ENCODE results near the gene KDELR1. TPM values are rescaled to one million over a fixed set of nuclear protein-coding genes. Genes with fewer than 3 reads are reported as not detected.

KDELR1 gene
- total and polyA plus RNA-seq, 2 of the 13 experiments (the other 11 are each of a cell fraction or from before 2014, with no cell fraction given) = 134 to 185 TPM

- TF ChIP-seq ZNF318 (CRISPR knock-in tag; IDR thresholded peaks at IDR 0.05) (no peak), RBFOX2 (IDR thresholded peaks at IDR 0.05; ENCODE audit: low read depth, low read length) (0 out of 2 replicates have a peak, but pooled peaks have one; percentile 32), ZNF451 (CRISPR knock-in tag; IDR thresholded peaks at IDR 0.05) (no peak), SKI (IDR thresholded peaks at IDR 0.05; ENCODE audit: partially characterized antibody) (peak; percentile 59), ZNF207 (IDR thresholded peaks at IDR 0.05; ENCODE audit: borderline replicate concordance) (no peak), HOMEZ (CRISPR knock-in tag; IDR thresholded peaks at IDR 0.05; ENCODE audit: low read depth) (peak; percentile 68), NFKB2 (CRISPR knock-in tag; IDR thresholded peaks at IDR 0.05; ENCODE audit: borderline replicate concordance) (no peak), RFXANK (CRISPR knock-in tag; IDR thresholded peaks at IDR 0.05) (no peak), ZNF484 (CRISPR knock-in tag; IDR thresholded peaks at IDR 0.05; ENCODE audit: borderline replicate concordance, low read depth) (no peak), ZNF441 (CRISPR knock-in tag; IDR thresholded peaks at IDR 0.05; ENCODE audit: borderline replicate concordance) (no peak), ZFP90 (CRISPR knock-in tag; IDR thresholded peaks at IDR 0.05; ENCODE audit: borderline replicate concordance) (peak; percentile 37; the same call in 1 of the 2 replicates), REST (IDR thresholded peaks at IDR 0.05; ENCODE audit: borderline replicate concordance in 1 of 2, low read depth in 1 of 2, low read length in 2 of 2) (no peak; a peak in 1 of 4 replicates), ZBTB7B (CRISPR knock-in tag; IDR thresholded peaks at IDR 0.05) (peak; percentile 50; the same call in 1 of the 2 replicates), IKZF1 (IDR thresholded peaks at IDR 0.05) (no peak), ZNF225 (CRISPR knock-in tag; IDR thresholded peaks at IDR 0.05) (no peak), RELA (CRISPR knock-in tag; IDR thresholded peaks at IDR 0.05) (no peak), PRMT3 (CRISPR knock-in tag; IDR thresholded peaks at IDR 0.05; ENCODE audit: borderline replicate concordance, low read depth) (no peak)
Measured at GRCh38 chr19:48354332-48354992, 36.9 kb downstream of the KDELR1 start (continued).

Measured in HepG2 (cell line).